Measurements from ENCODE around the gene RNF138.

DNA sequence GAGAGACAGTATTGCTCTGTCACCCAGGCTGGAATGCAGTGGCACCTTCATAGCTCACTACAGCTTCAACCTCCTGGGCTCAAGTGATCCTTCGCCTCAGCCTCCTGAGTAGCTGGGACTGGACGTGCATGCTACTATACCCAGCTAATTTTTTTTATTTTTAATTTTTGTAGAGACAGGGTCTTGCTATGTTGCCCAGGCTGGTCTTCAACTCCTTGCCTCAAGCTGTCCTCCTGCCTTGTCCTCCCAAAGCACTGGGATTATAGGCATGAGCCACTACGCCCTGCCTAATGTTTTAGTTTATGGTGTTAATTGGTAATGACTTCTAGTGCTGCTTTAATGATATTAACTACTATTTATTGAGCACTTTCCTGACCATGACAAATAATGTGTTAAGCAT lies 18.3 kb downstream of the RNF138 start:
- TF ChIP-seq EZH2 (IDR thresholded peaks at IDR 0.05), result no peak
- no peak for TF ChIP-seq POLR2AphosphoS5 (IDR thresholded peaks at IDR 0.05; ENCODE audit: borderline replicate concordance, low read depth, low read length)
